Measurements from ENCODE around the gene EPHB3. TPM values are rescaled to one million over a fixed set of nuclear protein-coding genes. Genes with fewer than 3 reads are reported as not detected.
A peak's percentile ranks its signal among the peaks of the same experiment; 100 is the strongest.

The EPHB3 gene
- total and polyA plus RNA-seq, 2 of the 4 experiments (the other 2 are of a cell fraction): 0.72 to 2.9 TPM

DNA sequence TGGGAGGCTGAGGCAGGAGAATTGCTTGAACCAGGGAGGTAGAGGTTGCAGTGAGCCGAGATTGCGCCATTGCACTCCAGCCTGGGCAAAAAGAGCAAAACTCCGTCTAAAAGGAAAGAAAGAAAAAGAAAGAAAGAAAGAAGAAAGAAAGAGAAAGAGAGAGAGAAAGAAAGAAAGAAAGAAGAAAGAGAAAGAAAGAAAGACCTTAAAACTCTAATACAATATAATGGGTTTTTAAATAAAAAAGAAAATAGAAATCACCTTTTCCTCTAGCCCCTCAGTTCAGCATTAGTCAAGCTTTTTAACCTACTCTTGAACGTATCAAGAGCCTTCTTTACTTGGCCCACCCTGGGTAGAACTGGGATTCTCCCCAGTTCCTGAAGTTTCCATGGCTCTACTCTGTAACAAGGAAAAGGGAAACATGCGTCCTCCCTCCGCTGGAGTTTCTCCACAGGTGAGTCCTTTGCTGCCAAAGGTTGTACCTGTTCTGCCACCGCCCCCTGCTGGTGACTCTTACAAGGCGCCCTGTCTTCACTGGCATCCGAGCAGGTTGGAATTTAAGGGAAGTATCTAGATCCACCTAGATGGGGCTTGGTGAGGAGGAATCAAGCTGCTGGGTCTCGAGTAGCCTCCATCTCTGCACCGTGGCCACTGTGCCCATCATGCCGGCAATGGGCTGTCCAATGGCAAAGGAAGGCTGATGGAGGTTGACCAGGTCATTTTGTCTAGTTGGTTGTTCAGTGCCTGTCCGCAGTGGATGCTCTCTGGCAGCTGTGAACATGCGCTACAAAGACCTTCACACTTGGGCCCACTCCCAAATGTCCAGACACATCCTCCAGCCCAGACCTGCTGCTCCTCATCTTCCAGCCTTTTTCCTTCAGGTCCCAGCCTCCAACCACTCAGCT lies 20.6 kb upstream of the EPHB3 start:
- Histone ChIP-seq H4K5ac (ENCODE audit: low read depth, low read length) (no peak overlapping the region), H3K9me3 (ENCODE audit: control insufficient read depth, insufficient read depth, low read length) (no peaks in the 10 kb centered on the region), H3K9ac (ENCODE audit: low read depth, low read length) (no peak overlapping the region), H3K27ac (ENCODE audit: insufficient read depth, low read length) (no peak overlapping the region), H3K56ac (ENCODE audit: extremely low read depth, insufficient read depth, low read length) (no peak overlapping the region), H4K8ac (ENCODE audit: low read depth in 2 of 2, low read length in 2 of 2) (no peak overlapping the region), H2AK9ac (replicated peaks; ENCODE audit: low read depth, low read length, poor library complexity) (peak overlapping the region; percentile 15), H2AFZ (replicated peaks; ENCODE audit: low read length, poor library complexity) (peak overlapping the region; percentile 5), H3K4ac (ENCODE audit: low read depth, low read length) (no peak overlapping the region), H2BK120ac (ENCODE audit: low read depth, low read length) (no peak overlapping the region), H3K9me1 (ENCODE audit: insufficient read depth, low read length) (no peaks in the 10 kb centered on the region), H2BK15ac (ENCODE audit: low read depth, low read length) (no peak overlapping the region), H3K18ac (ENCODE audit: low read depth, low read length) (no peak overlapping the region), H3K36me3 (ENCODE audit: control insufficient read depth, insufficient read depth, low read length) (no peaks in the 10 kb centered on the region), H3K79me1 (ENCODE audit: low read depth in 1 of 2, low read length in 2 of 2) (no peaks in the 10 kb centered on the region), H2BK5ac (ENCODE audit: low read depth, low read length, poor library complexity, severe bottlenecking) (no peak overlapping the region), H3K4me1 (ENCODE audit: control insufficient read depth, insufficient read depth, low read length) (no peaks in the 10 kb centered on the region), H2BK20ac (ENCODE audit: low read depth, low read length) (no peak overlapping the region), H4K20me1 (ENCODE audit: insufficient read depth, low read length) (no peaks in the 10 kb centered on the region), H3K4me2 (ENCODE audit: low read depth, low read length) (no peak overlapping the region), H3K27me3 (ENCODE audit: control insufficient read depth, insufficient read depth, low read length) (peaks cover 59% of the 10 kb centered on the region), H4K91ac (ENCODE audit: insufficient read depth, low read depth, low read length) (no peak overlapping the region), H3K4me3 (ENCODE audit: insufficient read depth, low read depth, low read length) (no peak overlapping the region), H2AK5ac (ENCODE audit: low read depth, low read length) (no peak overlapping the region), H3K14ac (replicated peaks; ENCODE audit: low read depth, low read length) (no peak overlapping the region), H3K23ac (ENCODE audit: low read depth, low read length) (no peak overlapping the region)
- ChIA-PET POLR2A (ENCODE audit: unreplicated experiment) (no interaction called here), CTCF (interaction anchor here (1.0 to 1.9 kb wide), 6 partner anchors 9 to 263 kb away, joined by 3 to 12 read pairs (median 4); no protein-coding TSS in a partner anchor)
- no peak for TF ChIP-seq POLR2A (IDR thresholded peaks at IDR 0.05; ENCODE audit: low read depth, low read length)
- TF ChIP-seq SMC3 (IDR thresholded peaks at IDR 0.05; ENCODE audit: low read depth, low read length): peak; percentile 41
- TF ChIP-seq RAD21 (IDR thresholded peaks at IDR 0.05; ENCODE audit: low read length): peak; percentile 33; the same call in 1 of the 2 replicates
- no peak for TF ChIP-seq MAZ (IDR thresholded peaks at IDR 0.05; ENCODE audit: borderline replicate concordance, low read depth, low read length)
- TF ChIP-seq, protein P1, sequence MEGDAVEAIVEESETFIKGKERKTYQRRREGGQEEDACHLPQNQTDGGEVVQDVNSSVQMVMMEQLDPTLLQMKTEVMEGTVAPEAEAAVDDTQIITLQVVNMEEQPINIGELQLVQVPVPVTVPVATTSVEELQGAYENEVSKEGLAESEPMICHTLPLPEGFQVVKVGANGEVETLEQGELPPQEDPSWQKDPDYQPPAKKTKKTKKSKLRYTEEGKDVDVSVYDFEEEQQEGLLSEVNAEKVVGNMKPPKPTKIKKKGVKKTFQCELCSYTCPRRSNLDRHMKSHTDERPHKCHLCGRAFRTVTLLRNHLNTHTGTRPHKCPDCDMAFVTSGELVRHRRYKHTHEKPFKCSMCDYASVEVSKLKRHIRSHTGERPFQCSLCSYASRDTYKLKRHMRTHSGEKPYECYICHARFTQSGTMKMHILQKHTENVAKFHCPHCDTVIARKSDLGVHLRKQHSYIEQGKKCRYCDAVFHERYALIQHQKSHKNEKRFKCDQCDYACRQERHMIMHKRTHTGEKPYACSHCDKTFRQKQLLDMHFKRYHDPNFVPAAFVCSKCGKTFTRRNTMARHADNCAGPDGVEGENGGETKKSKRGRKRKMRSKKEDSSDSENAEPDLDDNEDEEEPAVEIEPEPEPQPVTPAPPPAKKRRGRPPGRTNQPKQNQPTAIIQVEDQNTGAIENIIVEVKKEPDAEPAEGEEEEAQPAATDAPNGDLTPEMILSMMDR (conservative IDR thresholded peaks at IDR 0.05; ENCODE audit: low read depth, low read length): peak; percentile 47
- in situ Hi-C loops (cut with MboI; ENCODE audit: low sequenced_read_pairs) (no loop called here), intact Hi-C loops (cut with micrococcal nuclease) (loop anchor here (1.0 kb wide), 1 partner anchor 124 kb away; no protein-coding TSS in a partner anchor), dilution Hi-C loops (cut with HindIII; ENCODE audit: low sequenced_read_pairs, unreplicated experiment) (loop anchor here (25.0 kb wide), 1 partner anchor 179 kb away; the partner anchor contains the start of genes CLCN2 and POLR2H)
- no TSS peak for BruUV-seq (replicated peaks)
- WGBS, 2 experiments (ENCODE audit: extremely low coverage in 2 of 2, insufficient read length in 1 of 2): 40% methylated on average over 1 of the region's 14 CpGs; no CpG with 5 or more reads in 1 of the 2 experiments
- DNase-seq (peak; percentile 6), ATAC-seq (ENCODE audit: low read depth) (no peak)
